Activated T-helper 1 cell treated with anti-CD3 and anti-CD28 coated beads, Interleukin-12 subunit alpha, Interleukin-12 subunit beta, Interleukin-2, Interleukin-4 antibody, amounts not matched to agents 30 ng/mL and 10 ng/mL and 1 ng/mL, durations not matched to agents 14 hours and 24 hours and 36 hours (primary cell): ENCODE measurements around the gene AXIN1. TPM values are rescaled to one million over a fixed set of nuclear protein-coding genes. Genes with fewer than 3 reads are reported as not detected.

Experiments
- DNase-seq: peaks from one replicate; pipeline ENCODE4 v3.0.0; 2021; ENCODE audit warnings: low spot score
- H3K27ac Mint-ChIP-seq: one replicate; pipeline ENCODE4 v1.8.0; 2021; ENCODE audit warnings: mild to moderate bottlenecking, mixed read lengths
- H3K27me3 Mint-ChIP-seq: one replicate; pipeline ENCODE4 v1.8.0; 2022; ENCODE audit warnings: mild to moderate bottlenecking, moderate library complexity, mixed read lengths; ENCODE audit not compliant: insufficient read depth
- H3K36me3 Mint-ChIP-seq: one replicate; pipeline ENCODE4 v1.8.0; 2021; ENCODE audit warnings: low read depth, mixed read lengths
- H3K4me1 Mint-ChIP-seq: one replicate; pipeline ENCODE4 v1.8.0; 2021; ENCODE audit warnings: low read depth, mixed read lengths
- H3K4me3 Mint-ChIP-seq: one replicate; pipeline ENCODE4 v1.8.0; 2021; ENCODE audit warnings: mild to moderate bottlenecking, moderate library complexity, mixed read lengths
- H3K9me3 Mint-ChIP-seq: one replicate; pipeline ENCODE4 v1.8.0; 2021; ENCODE audit warnings: mixed read lengths
- intact Hi-C: fragments of 100-400 bp; cut with micrococcal nuclease; formaldehyde crosslinking; loops from one replicate; pipeline ENCODE4 v1.15.1; 2024
- total RNA-seq: library from RNA; stranded (reverse); gene quantifications from 2 replicates; pipeline ENCODE4 v1.2.3, GENCODE V29; 2022

AXIN1 gene
- total RNA-seq, result 28.1 and 30.3 TPM in 2 replicates

GRCh38 chr16:352547-353403, at the start of gene AXIN1:
Gene AXIN1 (minus strand): TSS chr16:352723. CDS start chr16:347025, 5,698 bp downstream.
- peak within 1 kb of the TSS; percentile 92 for H3K4me3 Mint-ChIP-seq
- peaks cover 8% of the 10 kb centered on the region for H3K4me1 Mint-ChIP-seq
- peak within 1 kb of the TSS; percentile 87 for H3K27ac Mint-ChIP-seq
- peaks cover 10% of the 10 kb centered on the region for H3K36me3 Mint-ChIP-seq
- H3K27me3 Mint-ChIP-seq, result peaks cover 4% of the 10 kb centered on the region
- H3K9me3 Mint-ChIP-seq, result no peaks in the 10 kb centered on the region
- intact Hi-C loops, result loop anchor here (1.0 to 2.0 kb wide), 9 partner anchors 18 to 284 kb away; partner anchors contain the start of genes CAPN15, DECR2, LUC7L and METTL26
- DNase-seq, result peak; percentile 97

DNA sequence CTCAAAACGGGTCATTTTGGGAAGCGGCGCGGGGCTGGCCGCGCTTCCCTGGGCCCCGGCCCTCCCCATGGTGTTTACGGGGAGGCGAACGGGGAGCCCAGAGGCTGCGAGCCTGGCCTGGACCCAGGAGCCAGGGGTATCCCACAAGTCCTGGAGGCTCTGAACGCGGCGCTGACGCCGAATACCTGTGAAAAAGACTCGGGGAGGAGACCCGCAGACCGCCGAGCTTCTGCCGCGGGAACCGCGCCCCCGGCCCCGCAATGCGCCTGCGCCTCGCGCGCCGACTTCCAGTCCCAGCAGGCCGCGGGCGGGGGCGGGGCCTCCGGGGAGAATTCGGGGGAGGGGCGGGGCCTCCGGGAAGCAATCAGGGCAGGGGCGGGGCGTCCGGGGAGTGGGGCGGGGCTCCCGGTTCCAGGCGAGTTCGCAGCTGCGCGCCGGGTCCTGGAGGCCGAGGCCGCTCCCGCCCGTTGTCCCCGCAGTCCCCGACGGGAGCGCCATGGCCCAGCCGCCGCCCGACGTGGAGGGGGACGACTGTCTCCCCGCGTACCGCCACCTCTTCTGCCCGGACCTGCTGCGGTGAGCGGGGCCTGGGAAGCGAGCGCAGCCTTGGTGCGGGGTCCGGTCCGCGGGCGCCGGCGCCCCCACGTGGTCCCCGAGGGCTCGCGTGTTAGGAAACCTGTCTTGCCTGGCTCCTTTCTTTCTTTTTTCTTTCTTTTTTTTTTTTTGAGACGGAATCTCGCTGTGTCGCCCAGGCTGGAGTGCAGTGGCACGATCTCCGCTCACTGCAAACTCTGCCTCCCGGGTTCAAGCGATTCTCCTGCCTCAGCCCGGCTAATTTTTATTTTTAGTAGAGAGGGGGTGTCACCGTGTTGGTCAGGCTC, 49.2 kb upstream of the AXIN1 start, which contains the start of gene DECR2:
TSS of gene DECR2 (plus strand) at position 418 of the 881 bp plus-strand sequence. CDS start at position 497, 79 bp downstream.
- DNase-seq, result peak; percentile 90
- Mint-ChIP-seq H3K4me1 (peaks cover 11% of the 10 kb centered on the region), H3K36me3 (no peaks in the 10 kb centered on the region), H3K9me3 (no peaks in the 10 kb centered on the region), H3K27ac (peak within 1 kb of the TSS; percentile 58), H3K27me3 (peaks cover 2% of the 10 kb centered on the region), H3K4me3 (peak within 1 kb of the TSS; percentile 87)
- intact Hi-C loops, result loop anchor here (1.0 to 5.0 kb wide), 8 partner anchors 19 to 1211 kb away; partner anchors contain the start of genes AXIN1, CAPN15, CRAMP1 and IFT140

DNA sequence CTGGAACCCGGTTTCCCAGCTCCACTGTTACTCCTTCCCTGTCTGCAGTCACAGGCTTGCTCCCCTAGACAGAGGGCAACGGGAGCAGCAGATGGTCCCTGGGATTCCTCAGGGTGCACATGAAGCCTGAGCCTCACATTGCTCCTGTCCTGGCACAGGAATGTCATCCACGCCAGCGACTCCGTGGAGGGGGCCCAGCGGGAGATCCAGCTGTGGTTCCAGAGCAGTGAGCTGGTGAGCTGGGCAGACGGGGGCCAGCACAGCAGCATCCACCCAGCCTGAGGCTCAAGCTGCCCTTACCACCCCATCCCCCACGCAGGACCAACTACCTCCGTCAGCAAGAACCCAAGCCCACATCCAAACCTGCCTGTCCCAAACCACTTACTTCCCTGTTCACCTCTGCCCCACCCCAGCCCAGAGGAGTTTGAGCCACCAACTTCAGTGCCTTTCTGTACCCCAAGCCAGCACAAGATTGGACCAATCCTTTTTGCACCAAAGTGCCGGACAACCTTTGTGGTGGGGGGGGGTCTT, 47.6 kb upstream of the AXIN1 start:
- H3K27ac Mint-ChIP-seq, result peak overlapping the region; percentile 66
- peaks cover 11% of the 10 kb centered on the region for H3K27me3 Mint-ChIP-seq
- no peak for DNase-seq
- H3K4me1 Mint-ChIP-seq, result peaks cover 19% of the 10 kb centered on the region
- H3K36me3 Mint-ChIP-seq, result no peaks in the 10 kb centered on the region
- intact Hi-C loops, result loop anchor here (2.0 to 5.0 kb wide), 4 partner anchors 29 to 1212 kb away; partner anchors contain the start of genes CAPN15, CRAMP1, IFT140 and METTL26
- H3K4me3 Mint-ChIP-seq, result peak overlapping the region; percentile 87
- no peaks in the 10 kb centered on the region for H3K9me3 Mint-ChIP-seq

DNA sequence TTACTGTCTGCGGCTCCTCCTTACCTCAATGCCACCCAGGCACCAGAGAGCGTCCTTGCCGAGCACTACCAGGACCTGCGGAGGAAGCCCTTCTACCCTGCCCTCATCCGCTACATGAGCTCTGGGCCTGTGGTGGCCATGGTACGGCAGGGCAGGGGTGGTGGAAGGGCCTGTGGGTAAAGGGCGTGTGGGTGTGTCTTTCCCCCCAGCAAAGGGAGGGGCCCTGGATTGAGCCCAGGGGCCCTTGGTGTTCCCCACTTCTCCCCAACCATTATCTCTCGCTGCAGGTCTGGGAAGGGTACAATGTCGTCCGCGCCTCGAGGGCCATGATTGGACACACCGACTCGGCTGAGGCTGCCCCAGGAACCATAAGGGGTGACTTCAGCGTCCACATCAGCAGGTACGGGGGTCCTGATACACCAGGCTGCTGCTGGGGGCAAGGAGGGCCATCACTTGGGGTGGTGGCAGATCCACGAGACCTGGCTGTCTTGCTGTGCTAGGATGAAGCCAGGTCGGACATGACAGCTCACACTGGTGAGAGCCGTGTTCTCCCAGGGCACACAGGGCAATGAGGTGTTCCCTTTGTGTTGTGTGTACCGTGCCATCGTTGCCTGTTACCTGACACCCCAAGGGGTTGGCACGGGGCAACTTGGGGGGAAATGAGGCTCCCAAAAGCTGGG, 47.0 kb upstream of the AXIN1 start:
- H3K4me3 Mint-ChIP-seq, result peak overlapping the region; percentile 87
- H3K9me3 Mint-ChIP-seq, result no peaks in the 10 kb centered on the region
- intact Hi-C loops, result loop anchor here (2.0 to 5.0 kb wide), 4 partner anchors 29 to 1213 kb away; partner anchors contain the start of genes CAPN15, CRAMP1, IFT140 and METTL26
- peaks cover 19% of the 10 kb centered on the region for H3K4me1 Mint-ChIP-seq
- peaks cover 11% of the 10 kb centered on the region for H3K27me3 Mint-ChIP-seq
- no peaks in the 10 kb centered on the region for H3K36me3 Mint-ChIP-seq
- no peak for DNase-seq
- no peak overlapping the region for H3K27ac Mint-ChIP-seq

GRCh38 chr16:398561-399339, 46.2 kb upstream of the AXIN1 start:
- H3K27ac Mint-ChIP-seq, result peak overlapping the region; percentile 67
- DNase-seq, result no peak
- intact Hi-C loops, result no loop called here

DNA sequence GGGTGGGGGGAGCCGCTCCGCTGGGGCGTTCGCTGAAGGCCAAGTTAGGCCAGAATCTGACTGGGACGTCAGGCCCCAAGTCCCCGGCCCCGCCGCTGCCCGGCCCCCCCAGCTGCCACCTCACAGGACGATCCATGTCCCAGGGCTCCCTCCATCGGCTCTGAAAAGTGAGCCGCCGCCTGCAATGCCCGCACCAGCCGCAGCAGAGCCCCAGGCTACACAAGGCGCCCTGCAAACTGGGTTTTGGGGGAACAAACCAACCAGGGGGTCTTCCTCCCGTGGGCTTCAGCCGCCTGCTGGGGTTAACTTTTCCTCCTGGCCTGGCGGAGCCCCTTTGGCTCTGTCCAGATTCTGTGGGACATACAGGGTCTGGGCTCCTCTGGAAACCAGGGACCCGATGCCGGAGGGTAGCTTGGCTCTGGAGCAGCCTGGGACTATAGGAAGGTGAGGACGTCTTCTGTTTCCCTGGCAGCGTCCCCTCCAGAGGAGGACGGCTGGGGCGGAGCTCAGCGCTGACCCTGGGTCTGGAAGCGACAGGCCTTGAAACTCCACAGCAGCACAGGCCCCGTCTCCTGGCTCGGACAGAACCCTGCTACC, 45.3 kb upstream of the AXIN1 start:
- no peaks in the 10 kb centered on the region for H3K36me3 Mint-ChIP-seq
- peak overlapping the region; percentile 87 for H3K4me3 Mint-ChIP-seq
- no peak overlapping the region for H3K27ac Mint-ChIP-seq
- H3K4me1 Mint-ChIP-seq, result peaks cover 19% of the 10 kb centered on the region
- intact Hi-C loops, result no loop called here
- DNase-seq, result no peak
- H3K9me3 Mint-ChIP-seq, result no peaks in the 10 kb centered on the region
- H3K27me3 Mint-ChIP-seq, result peaks cover 11% of the 10 kb centered on the region

More at GRCh38 chr16:398561-399339, 46.2 kb upstream of the AXIN1 start:
- Mint-ChIP-seq H3K4me3 (peak overlapping the region; percentile 87), H3K27me3 (peaks cover 11% of the 10 kb centered on the region), H3K36me3 (no peaks in the 10 kb centered on the region), H3K4me1 (peaks cover 19% of the 10 kb centered on the region), H3K9me3 (no peaks in the 10 kb centered on the region)

DNA sequence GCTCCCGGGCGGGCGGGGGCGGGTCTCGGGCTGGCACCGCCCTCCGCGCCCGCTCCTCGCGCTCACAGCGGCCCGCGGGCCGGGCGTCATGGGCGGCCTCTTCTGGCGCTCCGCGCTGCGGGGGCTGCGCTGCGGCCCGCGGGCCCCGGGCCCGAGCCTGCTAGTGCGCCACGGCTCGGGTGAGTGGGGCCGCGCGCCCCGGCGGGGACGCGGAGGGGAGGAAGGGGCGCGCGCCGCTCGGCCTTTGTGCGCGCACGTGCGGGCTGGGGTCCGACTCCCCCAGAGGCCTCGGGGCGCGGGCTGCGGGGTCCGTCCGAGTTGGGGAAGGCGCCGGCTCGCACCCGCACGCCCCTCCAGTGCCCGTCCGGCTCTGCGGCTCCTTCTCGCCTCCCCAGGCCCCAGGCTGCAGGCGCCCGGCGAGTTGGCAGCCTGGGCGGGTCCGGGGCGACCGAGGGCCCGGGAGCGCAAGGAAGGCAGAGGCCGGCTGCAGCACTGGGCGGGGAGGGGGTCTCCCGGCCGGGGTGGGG, 44.7 kb upstream of the AXIN1 start, which contains the start of gene NME4:
TSS of gene NME4 (plus strand) at position 65 of the 527 bp plus-strand sequence. CDS start at position 89, 24 bp downstream.
- Mint-ChIP-seq H3K27me3 (peaks cover 11% of the 10 kb centered on the region), H3K4me1 (peaks cover 20% of the 10 kb centered on the region), H3K27ac (peak within 1 kb of the TSS; percentile 73), H3K36me3 (no peaks in the 10 kb centered on the region), H3K4me3 (peak within 1 kb of the TSS; percentile 87), H3K9me3 (peaks cover under 1% of the 10 kb centered on the region)
- DNase-seq, result no peak
- intact Hi-C loops, result no loop called here

DNA sequence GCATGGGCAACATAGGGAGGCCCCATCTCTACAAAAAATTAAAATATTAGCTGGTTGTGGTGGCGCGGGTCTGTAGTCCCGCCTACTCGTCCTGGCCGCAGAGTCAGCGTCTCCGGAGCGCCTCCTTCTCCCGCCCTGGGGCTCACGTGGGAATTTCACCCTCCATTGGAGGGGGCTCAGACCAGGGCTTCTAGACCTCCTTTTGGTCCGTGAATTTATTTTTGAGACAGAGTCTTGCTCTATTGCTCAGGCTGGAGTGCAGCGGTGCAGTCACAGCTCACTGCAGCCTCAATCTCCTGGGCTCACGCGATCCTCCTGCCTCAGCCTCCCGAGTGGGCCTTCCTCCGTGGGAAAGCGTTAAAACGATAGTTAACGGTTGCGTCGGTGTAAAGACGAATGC, 44.1 kb upstream of the AXIN1 start:
- Mint-ChIP-seq H3K27ac (peak overlapping the region; percentile 73), H3K4me3 (peak overlapping the region; percentile 78), H3K9me3 (peaks cover 6% of the 10 kb centered on the region), H3K27me3 (peaks cover 11% of the 10 kb centered on the region), H3K36me3 (no peaks in the 10 kb centered on the region), H3K4me1 (peaks cover 25% of the 10 kb centered on the region)
- DNase-seq, result no peak
- intact Hi-C loops, result no loop called here

GRCh38 chr16:396199-396598, 43.7 kb upstream of the AXIN1 start:
- no peak for DNase-seq
- peaks cover 25% of the 10 kb centered on the region for H3K4me1 Mint-ChIP-seq
- H3K4me3 Mint-ChIP-seq, result peak overlapping the region; percentile 78
- H3K36me3 Mint-ChIP-seq, result no peaks in the 10 kb centered on the region
- H3K27ac Mint-ChIP-seq, result no peak overlapping the region
- intact Hi-C loops, result no loop called here
- peaks cover 6% of the 10 kb centered on the region for H3K9me3 Mint-ChIP-seq
- peaks cover 11% of the 10 kb centered on the region for H3K27me3 Mint-ChIP-seq

GRCh38 chr16:392450-393030, 40.0 kb upstream of the AXIN1 start:
- Mint-ChIP-seq H3K27ac (no peak overlapping the region), H3K27me3 (peaks cover 15% of the 10 kb centered on the region), H3K36me3 (no peaks in the 10 kb centered on the region), H3K9me3 (peaks cover 6% of the 10 kb centered on the region), H3K4me3 (no peak overlapping the region), H3K4me1 (peaks cover 15% of the 10 kb centered on the region)
- DNase-seq, result no peak
- intact Hi-C loops, result loop anchor here (1.0 kb wide), 1 partner anchor 95 kb away; no protein-coding TSS in a partner anchor
